IMR-90 (cell line): ENCODE data around the gene EIF4G3. TPM values are rescaled to one million over a fixed set of nuclear protein-coding genes. Genes with fewer than 3 reads are reported as not detected.

Experiments used
- ATAC-seq: fragments of 200-7000 bp; cut with Tn5 transposase; 2 replicates; pipeline ENCODE4 v1.9.1; 2020; ENCODE audit warnings: low read depth, mild to moderate bottlenecking, moderate library complexity
- BruUV-seq: library from RNA; stranded (reverse); fragments of 400-500 nt; replicated peaks from 2 replicates; lab custom pipeline; 2021; lab: Mats Ljungman, UMichigan
- CTCF ChIA-PET: fragments of 300-600 bp; formaldehyde crosslinking; extraction: SDS; loops from one replicate; lab custom pipeline; 2021; ENCODE audit warnings: antibody characterized with exemption; lab: Yijun Ruan, JAX
- POLR2A ChIA-PET: fragments of 300-600 bp; sonication (Branson Sonifier 250); formaldehyde crosslinking; loops from one replicate; lab custom pipeline; 2022; ENCODE audit warnings: antibody characterized with exemption; ENCODE audit not compliant: unreplicated experiment; lab: Charles Lee
- DNase-seq: peaks from one replicate; pipeline ENCODE4 v3.0.0; 2013
- H2AFZ ChIP-seq: replicated peaks from 2 replicates; pipeline ENCODE3; 2013; ENCODE audit warnings: low read length, mild to moderate bottlenecking; ENCODE audit not compliant: poor library complexity
- H2AK5ac ChIP-seq: 2 replicates; pipeline ENCODE4 v1.6.1; 2013; ENCODE audit warnings: low read depth, low read length, inconsistent platforms
- H2AK9ac ChIP-seq: replicated peaks from 2 replicates; pipeline ENCODE3; 2013; ENCODE audit warnings: mild to moderate bottlenecking, low read depth, low read length, moderate library complexity; ENCODE audit not compliant: poor library complexity
- H2BK120ac ChIP-seq: 2 replicates; pipeline ENCODE4 v1.6.1; 2013; ENCODE audit warnings: low read depth, low read length, inconsistent platforms
- H2BK15ac ChIP-seq: 3 replicates; pipeline ENCODE4 v1.6.1; 2013; ENCODE audit warnings: low read depth, low read length, inconsistent platforms
- H2BK20ac ChIP-seq: 2 replicates; pipeline ENCODE4 v1.6.1; 2013; ENCODE audit warnings: low read depth, mild to moderate bottlenecking, inconsistent platforms, low read length, moderate library complexity
- H2BK5ac ChIP-seq: 2 replicates; pipeline ENCODE4 v1.6.1; 2013; ENCODE audit warnings: mild to moderate bottlenecking, low read depth, low read length, inconsistent platforms; ENCODE audit not compliant: poor library complexity, severe bottlenecking
- H3K14ac ChIP-seq: replicated peaks from 2 replicates; pipeline ENCODE4 v1.6.1; 2013; ENCODE audit warnings: low read depth, low read length, inconsistent platforms
- H3K18ac ChIP-seq: 2 replicates; pipeline ENCODE4 v1.6.1; 2013; ENCODE audit warnings: low read depth, low read length, control low read depth
- H3K23ac ChIP-seq: 2 replicates; pipeline ENCODE4 v1.6.1; 2013; ENCODE audit warnings: low read depth, low read length, inconsistent platforms
- H3K27ac ChIP-seq: 2 replicates; pipeline ENCODE4 v1.5.1; 2013; ENCODE audit warnings: mild to moderate bottlenecking, control low read depth, low read length; ENCODE audit not compliant: insufficient read depth
- H3K27me3 ChIP-seq: 2 replicates; pipeline ENCODE4 v1.6.1; 2013; ENCODE audit warnings: low read length; ENCODE audit not compliant: control insufficient read depth, insufficient read depth
- H3K36me3 ChIP-seq: 2 replicates; pipeline ENCODE4 v1.6.1; 2013; ENCODE audit warnings: low read length, mixed read lengths; ENCODE audit not compliant: control insufficient read depth, insufficient read depth
- H3K4ac ChIP-seq: 2 replicates; pipeline ENCODE4 v1.6.1; 2013; ENCODE audit warnings: low read depth, low read length, inconsistent platforms
- H3K4me1 ChIP-seq: 2 replicates; pipeline ENCODE4 v1.6.1; 2013; ENCODE audit warnings: low read length, mixed read lengths; ENCODE audit not compliant: control insufficient read depth, insufficient read depth
- H3K4me2 ChIP-seq: 2 replicates; pipeline ENCODE4 v1.6.1; 2013; ENCODE audit warnings: low read depth, mild to moderate bottlenecking, control low read depth, low read length, moderate library complexity
- H3K4me3 ChIP-seq: 2 replicates; pipeline ENCODE4 v1.5.1; 2013; ENCODE audit warnings: low read depth, mild to moderate bottlenecking, control low read depth, low read length, moderate library complexity; ENCODE audit not compliant: insufficient read depth
- H3K56ac ChIP-seq: 2 replicates; pipeline ENCODE4 v1.6.1; 2013; ENCODE audit warnings: low read length, inconsistent platforms; ENCODE audit not compliant: insufficient read depth; ENCODE audit errors: extremely low read depth
- H3K79me1 ChIP-seq, 2 experiments: 2 replicates each; pipeline ENCODE4 v1.6.1; 2013; ENCODE audit warnings: low read length in 2 of 2, inconsistent platforms in 1 of 2, low read depth in 1 of 2
- H3K9ac ChIP-seq: 2 replicates; pipeline ENCODE4 v1.6.1; 2013; ENCODE audit warnings: low read depth, low read length, control low read depth
- H3K9me1 ChIP-seq: 2 replicates; pipeline ENCODE4 v1.6.1; 2013; ENCODE audit warnings: low read length, inconsistent platforms; ENCODE audit not compliant: insufficient read depth
- H3K9me3 ChIP-seq: 2 replicates; pipeline ENCODE4 v1.6.1; 2013; ENCODE audit warnings: low read length; ENCODE audit not compliant: control insufficient read depth, insufficient read depth
- H4K20me1 ChIP-seq: 2 replicates; pipeline ENCODE4 v1.6.1; 2013; ENCODE audit warnings: low read length, inconsistent platforms; ENCODE audit not compliant: insufficient read depth
- H4K5ac ChIP-seq: 2 replicates; pipeline ENCODE4 v1.6.1; 2013; ENCODE audit warnings: mild to moderate bottlenecking, low read depth, low read length, control low read depth
- H4K8ac ChIP-seq, 2 experiments: 2 replicates each; pipeline ENCODE4 v1.6.1; 2013; ENCODE audit warnings: low read depth in 2 of 2, low read length in 2 of 2, control low read depth in 1 of 2, inconsistent platforms in 1 of 2
- H4K91ac ChIP-seq: 2 replicates; pipeline ENCODE4 v1.6.1; 2013; ENCODE audit warnings: low read depth, low read length, inconsistent platforms; ENCODE audit not compliant: insufficient read depth
- BHLHE40 ChIP-seq: fragments of 150-350 bp; IDR thresholded peaks from 2 replicates; pipeline ENCODE4 v1.6.1; 2016; ENCODE audit warnings: mild to moderate bottlenecking, low read depth, low read length
- CHD1 ChIP-seq: IDR thresholded peaks from 2 replicates; pipeline ENCODE4 v1.6.1; 2012; ENCODE audit warnings: low read depth, low read length, improper control_type of control experiment
- CTCF ChIP-seq: conservative IDR thresholded peaks from 2 replicates; pipeline ENCODE4 v1.5.1; 2012; ENCODE audit warnings: mild to moderate bottlenecking, low read depth, low read length, improper control_type of control experiment
- ELK1 ChIP-seq: fragments of 150-350 bp; IDR thresholded peaks from 2 replicates; pipeline ENCODE4 v1.6.1; 2016; ENCODE audit warnings: low read depth, mild to moderate bottlenecking, low read length, moderate library complexity, borderline replicate concordance
- FOS ChIP-seq: fragments of 150-350 bp; IDR thresholded peaks from 2 replicates; pipeline ENCODE4 v1.6.1; 2016; ENCODE audit warnings: low read depth, low read length
- MAFK ChIP-seq: IDR thresholded peaks from 2 replicates; pipeline ENCODE4 v1.6.1; 2012; ENCODE audit warnings: low read depth, low read length, improper control_type of control experiment
- MAZ ChIP-seq: IDR thresholded peaks from 2 replicates; pipeline ENCODE4 v1.6.1; 2012; ENCODE audit warnings: low read depth, mild to moderate bottlenecking, low read length, improper control_type of control experiment, moderate library complexity, borderline replicate concordance
- MXI1 ChIP-seq: IDR thresholded peaks from 2 replicates; pipeline ENCODE4 v1.6.1; 2012; ENCODE audit warnings: low read depth, mild to moderate bottlenecking, low read length, moderate library complexity, borderline replicate concordance
- NFE2L2 ChIP-seq: fragments of 150-350 bp; IDR thresholded peaks from 2 replicates; pipeline ENCODE4 v1.6.1; 2016; ENCODE audit warnings: low read depth, mild to moderate bottlenecking, low read length
- POLR2A ChIP-seq: IDR thresholded peaks from 2 replicates; pipeline ENCODE4 v1.6.1; 2012; ENCODE audit warnings: mild to moderate bottlenecking, low read depth, low read length
- RAD21 ChIP-seq: IDR thresholded peaks from 2 replicates; pipeline ENCODE4 v1.6.1; 2012; ENCODE audit warnings: low read length, improper control_type of control experiment
- RCOR1 ChIP-seq: IDR thresholded peaks from 2 replicates; pipeline ENCODE4 v1.6.1; 2012; ENCODE audit warnings: mild to moderate bottlenecking, low read length, improper control_type of control experiment; ENCODE audit not compliant: insufficient replicate concordance
- RFX5 ChIP-seq: IDR thresholded peaks from 2 replicates; pipeline ENCODE4 v1.8.0; 2012; ENCODE audit warnings: low read depth, mild to moderate bottlenecking, low read length, moderate library complexity
- SMC3 ChIP-seq: fragments of 150-350 bp; IDR thresholded peaks from 2 replicates; pipeline ENCODE4 v1.6.1; 2016; ENCODE audit warnings: low read depth, mild to moderate bottlenecking, antibody characterized with exemption, low read length, moderate library complexity
- USF2 ChIP-seq: fragments of 150-350 bp; IDR thresholded peaks from 2 replicates; pipeline ENCODE4 v1.6.1; 2017; ENCODE audit warnings: mild to moderate bottlenecking, antibody characterized with exemption, low read length, low read depth
- WGBS, 2 experiments: methylation state at CpG; one replicate each; pipeline versions ENCODE4 v1.1.5 to v1.1.7; 2013; ENCODE audit warnings: missing lambda C conversion rate in 2 of 2; ENCODE audit not compliant: insufficient read length in 1 of 2; ENCODE audit errors: extremely low coverage in 2 of 2; 5-methylcytosine and 5-hydroxymethylcytosine counted together
- dilution Hi-C: fragments of 300-500 bp; cut with HindIII; formaldehyde crosslinking; loops from one replicate; pipeline ENCODE4 v1.14.3; 2018; ENCODE audit warnings: low sequenced_read_pairs; ENCODE audit not compliant: unreplicated experiment
- in situ Hi-C: fragments of 300-500 bp; cut with MboI; formaldehyde crosslinking; loops from 3 replicates; pipeline ENCODE4 v1.14.3; 2019; ENCODE audit warnings: low sequenced_read_pairs, inconsistent platforms, mixed read lengths
- intact Hi-C: fragments of 100-400 bp; cut with micrococcal nuclease; formaldehyde crosslinking; loops from 2 replicates; pipeline ENCODE4 v1.10.0; 2022
- polyA plus RNA-seq, 3 experiments: library from polyadenylated mRNA; depleted of rRNA; stranded (reverse); fragments of >200 nt; gene quantifications; 2 replicates each; pipeline ENCODE4 v1.2.3, GENCODE V29; 2012; ENCODE audit warnings: low replicate concordance in 1 of 3
- total RNA-seq: library from RNA; depleted of rRNA; stranded (reverse); fragments of >200 nt; gene quantifications from 2 replicates; pipeline ENCODE4 v1.2.3, GENCODE V29; 2012

Gene EIF4G3
- total and polyA plus RNA-seq, 2 of the 4 experiments (the other 2 are of a cell fraction) = 25.8 to 49.2 TPM

- Histone ChIP-seq H3K18ac (no peak overlapping the region), H3K9ac (no peak overlapping the region), H3K4me2 (no peak overlapping the region), H4K8ac (no peak overlapping the region), H3K4me1 (no peaks in the 10 kb centered on the region), H3K36me3 (peaks cover 3% of the 10 kb centered on the region; the same call in 1 of the 2 replicates), H4K91ac (no peak overlapping the region), H2BK5ac (no peak overlapping the region), H3K14ac (no peak overlapping the region), H4K20me1 (peaks cover 29% of the 10 kb centered on the region), H4K5ac (no peak overlapping the region), H2BK20ac (no peak overlapping the region), H2AK9ac (no peak overlapping the region), H3K9me1 (no peaks in the 10 kb centered on the region; the same call in none of the 2 replicates), H2AFZ (no peak overlapping the region), H2AK5ac (no peak overlapping the region), H3K56ac (no peak overlapping the region), H3K4ac (no peak overlapping the region), H3K9me3 (no peaks in the 10 kb centered on the region; the same call in 1 of the 2 replicates), H3K4me3 (no peak overlapping the region), H3K23ac (no peak overlapping the region; the same call in 1 of the 2 replicates), H3K27ac (no peak overlapping the region), H2BK15ac (no peak overlapping the region), H3K79me1 (peaks cover 44 to 72% of the 10 kb centered on the region in 2 experiments), H3K27me3 (no peaks in the 10 kb centered on the region), H2BK120ac (no peak overlapping the region)
- in situ Hi-C loops = no loop called here
- dilution Hi-C loops = no loop called here
- DNase-seq (no peak), ATAC-seq (no peak)
- no TSS peak for BruUV-seq
- WGBS, 2 experiments = 92% methylated on average over 1 of the region's 3 CpGs; no CpG with 5 or more reads in 1 of the 2 experiments
- POLR2A ChIA-PET = no interaction called here
- TF ChIP-seq RAD21 (no peak), ELK1 (no peak), MXI1 (no peak), MAZ (no peak), BHLHE40 (no peak), USF2 (no peak), FOS (no peak), NFE2L2 (no peak), MAFK (no peak), RFX5 (no peak), CTCF (no peak), POLR2A (no peak), SMC3 (no peak), CHD1 (no peak), RCOR1 (no peak)
- CTCF ChIA-PET = no interaction called here
- intact Hi-C loops = no loop called here
Measured at GRCh38 chr1:21032741-21033140, 144.0 kb downstream of the EIF4G3 start.
